ENCODE data around the gene SEMA4A. TPM values are rescaled to one million over a fixed set of nuclear protein-coding genes. Genes with fewer than 3 reads are reported as not detected.

SEMA4A gene
- total and polyA plus RNA-seq, 2 of the 8 experiments (the other 6 are each of a cell fraction or from before 2014, with no cell fraction given): 7.3 to 10.6 TPM

- POLR2A ChIA-PET (ENCODE audit: partially characterized antibody): interaction anchor here (1.2 to 28.0 kb wide), 3 partner anchors 7 to 62 kb away, joined by 4 to 763 read pairs (median 143); partner anchors contain the start of genes LMNA and MEX3A
- H3K4me1 ChIP-seq (replicated peaks in 1 of 4; ENCODE audit: control insufficient read depth in 3 of 4, insufficient read depth in 4 of 4, low read length in 3 of 4): peaks cover 7 to 30% (median 24%) of the 10 kb centered on the region in 4 experiments
- no peak overlapping the region for H3K27ac ChIP-seq (ENCODE audit: low read depth, low read length)
- H3K36me3 ChIP-seq (ENCODE audit: control insufficient read depth in 2 of 4, insufficient read depth in 4 of 4, low read length in 3 of 4): no peaks in the 10 kb centered on the region
- H3K9me3 ChIP-seq (ENCODE audit: insufficient read depth in 2 of 2, low read depth in 1 of 2, low read length in 1 of 2): no peaks in the 10 kb centered on the region
- H3K79me2 ChIP-seq (ENCODE audit: control insufficient read depth in 1 of 2, insufficient read depth in 2 of 2, low read length in 2 of 2): peaks cover 0 to 12% of the 10 kb centered on the region in 2 experiments; a peak in 1 of 4 replicates
- H2BK120ac ChIP-seq (replicated peaks; ENCODE audit: low read depth, low read length): no peak overlapping the region
- no peak overlapping the region; the same call in 1 of the 2 replicates for H2BK5ac ChIP-seq (ENCODE audit: low read depth, low read length)
- no peak overlapping the region for H3K56ac ChIP-seq (replicated peaks; ENCODE audit: insufficient read length, low read depth, low read length)
- CTCF ChIA-PET (ENCODE audit: partially characterized antibody): interaction anchor here (1.2 to 42.4 kb wide), 7 partner anchors 4 to 177 kb away, joined by 3 to 1994 read pairs (median 11); partner anchors contain the start of genes LMNA, MEX3A and VHLL
- no peak overlapping the region for H2BK20ac ChIP-seq (ENCODE audit: low read length)
- WGBS, 2 experiments (ENCODE audit: extremely low coverage in 1 of 2, insufficient coverage in 1 of 2, insufficient read length in 1 of 2, insufficient replicate concordance in 2 of 2, low coverage in 1 of 2, low lambda C conversion rate in 2 of 2, missing lambda C conversion rate in 1 of 2): 88% methylated on average over 4 of the region's 4 CpGs; no CpG with 5 or more reads in 1 of the 2 experiments
- H4K20me1 ChIP-seq (replicated peaks in 1 of 2; ENCODE audit: control insufficient read depth in 1 of 2, insufficient read depth in 2 of 2, low read length in 2 of 2): peaks cover 2 to 6% of the 10 kb centered on the region in 2 experiments
- FAIRE-seq (no peak), DNase-seq (ENCODE audit: low read depth in 1 of 2, low spot score in 2 of 2) (no peak)
- H2AFZ ChIP-seq (ENCODE audit: low read length): no peak overlapping the region
- H4K5ac ChIP-seq (ENCODE audit: insufficient read length, low read depth, low read length): no peak overlapping the region
- no peak overlapping the region for H2BK15ac ChIP-seq (ENCODE audit: low read length)
- no peak overlapping the region for H3K18ac ChIP-seq (ENCODE audit: extremely low read depth, low read length)
- no peak overlapping the region for H3K4ac ChIP-seq (replicated peaks; ENCODE audit: insufficient read length, low read depth, low read length)
- no peak overlapping the region for H3K9ac ChIP-seq (replicated peaks in 1 of 4; ENCODE audit: extremely low read depth in 1 of 4, low read depth in 3 of 4, low read length in 3 of 4)
- H2AK5ac ChIP-seq (ENCODE audit: low read depth, low read length): no peak overlapping the region
- H2BK12ac ChIP-seq (ENCODE audit: low read depth, low read length): peak overlapping the region; percentile 68; the same call in 1 of the 2 replicates
- no peak overlapping the region for H3K14ac ChIP-seq (ENCODE audit: insufficient read length)
- peaks cover 3% of the 10 kb centered on the region for H3K79me1 ChIP-seq (ENCODE audit: low read depth, low read length)
- no peak overlapping the region for H3K23ac ChIP-seq (ENCODE audit: insufficient read length)
- no peak overlapping the region for H3K4me3 ChIP-seq (ENCODE audit: extremely low read depth in 1 of 4, insufficient read depth in 2 of 4, low read depth in 3 of 4, low read length in 4 of 4)
- H4K91ac ChIP-seq (replicated peaks; ENCODE audit: insufficient read length, low read length): no peak overlapping the region
- no peaks in the 10 kb centered on the region for H3K23me2 ChIP-seq (ENCODE audit: low read depth, low read length)
- TF ChIP-seq TEAD4 (IDR thresholded peaks at IDR 0.05; ENCODE audit: low read depth, low read length) (no peak), TCF12 (IDR thresholded peaks at IDR 0.05; ENCODE audit: low read depth, low read length) (no peak), CHD2 (IDR thresholded peaks at IDR 0.05; ENCODE audit: low read length) (no peak), EZH2 (IDR thresholded peaks at IDR 0.05; ENCODE audit: low read depth, low read length, severe bottlenecking) (no peak), ATF2 (IDR thresholded peaks at IDR 0.05; ENCODE audit: low read length) (no peak), FOSL1 (IDR thresholded peaks at IDR 0.05; ENCODE audit: insufficient read depth, low read depth, low read length) (no peak), BRCA1 (IDR thresholded peaks at IDR 0.05; ENCODE audit: low read depth, low read length) (no peak), NANOG (IDR thresholded peaks at IDR 0.05; ENCODE audit: insufficient read depth, low read depth, low read length, poor library complexity, severe bottlenecking) (no peak), POLR2AphosphoS5 (IDR thresholded peaks at IDR 0.05; ENCODE audit: low read depth, low read length) (no peak)
- no peak overlapping the region; a peak in 1 of 4 replicates for H3K4me2 ChIP-seq (ENCODE audit: insufficient read depth in 1 of 2, low read depth in 2 of 2, low read length in 2 of 2)
- no peak overlapping the region for H4K8ac ChIP-seq (ENCODE audit: extremely low read depth, insufficient read depth, low read length)
- H3K27me3 ChIP-seq (replicated peaks in 1 of 4; ENCODE audit: control insufficient read depth in 3 of 4, extremely low read depth in 1 of 4, insufficient read depth in 3 of 4, low read length in 3 of 4): no peaks in the 10 kb centered on the region
These were observed 31.3 kb upstream of the SEMA4A start for GRCh38 chr1:156122086-156122485.
